ENCODE measurements around the gene DAB2. TPM values are rescaled to one million over a fixed set of nuclear protein-coding genes. Genes with fewer than 3 reads are reported as not detected.

The DAB2 gene
- total RNA-seq, 1 experiment from 2014 or later: 2.3 TPM

GRCh38 chr5:39373791-39374190 lies 51.0 kb downstream of the DAB2 start:
- no peak overlapping the region for H3K4me3 Mint-ChIP-seq
- no peak overlapping the region for H2AFZ ChIP-seq (ENCODE audit: low read length)

More at GRCh38 chr5:39373791-39374190, 51.0 kb downstream of the DAB2 start:
- no peak overlapping the region for H4K5ac ChIP-seq (ENCODE audit: insufficient read length, low read depth, low read length)
- H2AK5ac ChIP-seq (ENCODE audit: insufficient read length, low read length): no peak overlapping the region
- H3K4ac ChIP-seq (ENCODE audit: low read depth, low read length): no peak overlapping the region
- Mint-ChIP-seq H3K9me3 (no peaks in the 10 kb centered on the region), H3K27me3 (ENCODE audit: low read depth) (no peaks in the 10 kb centered on the region), H3K4me1 (peaks cover 9 to 17% of the 10 kb centered on the region in 2 experiments), H3K27ac (no peak overlapping the region), H3K36me3 (ENCODE audit: insufficient read depth in 1 of 3, low read depth in 3 of 3) (no peaks in the 10 kb centered on the region)
- H3K4me1 ChIP-seq (ENCODE audit: insufficient read depth, low read length): peaks cover 2% of the 10 kb centered on the region; the same call in 1 of the 2 replicates
- no peaks in the 10 kb centered on the region for H3K23me2 ChIP-seq (ENCODE audit: insufficient read length, low read depth, low read length, poor library complexity, severe bottlenecking)
- H3K4me2 ChIP-seq (ENCODE audit: insufficient read depth, insufficient read length, low read length): no peak overlapping the region
- H3K14ac ChIP-seq (ENCODE audit: insufficient read depth, low read length): no peak overlapping the region
- no peak overlapping the region for H3K9ac ChIP-seq (ENCODE audit: extremely low read depth, insufficient read length, low read length)
- no peak overlapping the region for H2BK12ac ChIP-seq (ENCODE audit: insufficient read length, low read depth, low read length)
- H3K56ac ChIP-seq (ENCODE audit: insufficient read length, low read depth, low read length): no peak overlapping the region
- no peak overlapping the region for H3K18ac ChIP-seq (ENCODE audit: insufficient read length, low read depth, low read length)
- no peak overlapping the region for H4K8ac ChIP-seq (replicated peaks; ENCODE audit: insufficient read length, low read depth, low read length)
- H3K79me2 ChIP-seq (ENCODE audit: insufficient read depth, low read length): no peaks in the 10 kb centered on the region
- H3K27ac ChIP-seq (ENCODE audit: insufficient read length, low read depth, low read length): no peak overlapping the region
- no peaks in the 10 kb centered on the region for H3K9me3 ChIP-seq (ENCODE audit: control insufficient read depth, low read depth, low read length)
- no peaks in the 10 kb centered on the region for H3K27me3 ChIP-seq (ENCODE audit: insufficient read depth, low read length)
- H4K91ac ChIP-seq (ENCODE audit: insufficient read length, low read depth, low read length): no peak overlapping the region
- no peak overlapping the region for H2BK120ac ChIP-seq (ENCODE audit: low read depth, low read length, poor library complexity, severe bottlenecking)
- H3T11ph ChIP-seq (ENCODE audit: low read length): no peak overlapping the region
- no peak overlapping the region for H2BK5ac ChIP-seq (ENCODE audit: insufficient read length, low read length)
- H2BK20ac ChIP-seq (ENCODE audit: low read depth, low read length, poor library complexity, severe bottlenecking): no peak overlapping the region
- no peaks in the 10 kb centered on the region for H4K20me1 ChIP-seq (ENCODE audit: control insufficient read depth, insufficient read depth, insufficient read length)
- no peak overlapping the region for H2BK15ac ChIP-seq (ENCODE audit: low read depth, low read length)
- WGBS (ENCODE audit: extremely low coverage, insufficient read length, low lambda C conversion rate): no CpG with 5 or more reads among the region's 2 CpGs
- DNase-seq: no peak
- no peaks in the 10 kb centered on the region for H3K79me1 ChIP-seq (ENCODE audit: insufficient read depth, low read depth, low read length, poor library complexity, severe bottlenecking)
- no peak for TF ChIP-seq CTCF (conservative IDR thresholded peaks at IDR 0.05)
- no peak overlapping the region for H3K23ac ChIP-seq (ENCODE audit: insufficient read length, low read depth, low read length)

Measured in H9 (cell line).